Measurements from ENCODE around the gene HNRNPDL.

Gene HNRNPDL

GRCh38 chr4:82430193-82430963, at the start of gene HNRNPDL, which contains the start of gene ENOPH1 (continued):
- TF ChIP-seq, protein P1, sequence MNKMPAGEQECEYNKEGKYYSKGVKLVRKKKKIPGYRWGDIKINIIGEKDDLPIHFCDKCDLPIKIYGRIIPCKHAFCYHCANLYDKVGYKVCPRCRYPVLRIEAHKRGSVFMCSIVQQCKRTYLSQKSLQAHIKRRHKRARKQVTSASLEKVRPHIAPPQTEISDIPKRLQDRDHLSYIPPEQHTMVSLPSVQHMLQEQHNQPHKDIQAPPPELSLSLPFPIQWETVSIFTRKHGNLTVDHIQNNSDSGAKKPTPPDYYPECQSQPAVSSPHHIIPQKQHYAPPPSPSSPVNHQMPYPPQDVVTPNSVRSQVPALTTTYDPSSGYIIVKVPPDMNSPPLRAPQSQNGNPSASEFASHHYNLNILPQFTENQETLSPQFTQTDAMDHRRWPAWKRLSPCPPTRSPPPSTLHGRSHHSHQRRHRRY (tag by site-specific recombination; IDR thresholded peaks at IDR 0.05) = no peak
- TF ChIP-seq ZEB2 (tag by site-specific recombination; IDR thresholded peaks at IDR 0.05) (peak; percentile 84; the same call in 1 of the 2 replicates), ZNF701 (tag by site-specific recombination; IDR thresholded peaks at IDR 0.05) (no peak), KLF8 (tag by site-specific recombination; IDR thresholded peaks at IDR 0.05) (peak; percentile 66), ZNF600 (tag by site-specific recombination; IDR thresholded peaks at IDR 0.05) (peak; percentile 49; the same call in 1 of the 2 replicates), ZNF513 (tag by site-specific recombination; IDR thresholded peaks at IDR 0.05) (no peak), ZNF704 (tag by site-specific recombination; IDR thresholded peaks at IDR 0.05) (no peak), ZBTB8A (tag by site-specific recombination; IDR thresholded peaks at IDR 0.05) (peak; percentile 93), REPIN1 (tag by site-specific recombination; IDR thresholded peaks at IDR 0.05; ENCODE audit: low read depth) (0 out of 2 replicates have a peak, but pooled peaks have one; percentile 28), ZNF677 (tag by site-specific recombination; IDR thresholded peaks at IDR 0.05) (no peak), ZNF843 (tag by site-specific recombination; IDR thresholded peaks at IDR 0.05) (0 out of 2 replicates have a peak, but pooled peaks have one; percentile 18), ZBTB1 (tag by site-specific recombination; IDR thresholded peaks at IDR 0.05) (no peak), ZNF2 (tag by site-specific recombination; IDR thresholded peaks at IDR 0.05) (0 out of 2 replicates have a peak, but pooled peaks have one; percentile 63), KLF1 (tag by site-specific recombination; IDR thresholded peaks at IDR 0.05) (peak; percentile 30), ZNF302 (tag by site-specific recombination; IDR thresholded peaks at IDR 0.05; ENCODE audit: low read depth) (no peak), GLIS1 (tag by site-specific recombination; IDR thresholded peaks at IDR 0.05) (peak; percentile 23; the same call in 1 of the 2 replicates), ZNF121 (tag by site-specific recombination; IDR thresholded peaks at IDR 0.05) (peak; percentile 30; the same call in 1 of the 2 replicates), ZBTB7A (tag by site-specific recombination; IDR thresholded peaks at IDR 0.05; ENCODE audit: low read depth) (no peak), GLI4 (tag by site-specific recombination; IDR thresholded peaks at IDR 0.05) (no peak), ZFHX2 (tag by site-specific recombination; conservative IDR thresholded peaks at IDR 0.05) (peak; percentile 85), ZNF157 (tag by site-specific recombination; IDR thresholded peaks at IDR 0.05) (no peak), BCL11A (tag by site-specific recombination; IDR thresholded peaks at IDR 0.05; ENCODE audit: low read depth) (0 out of 2 replicates have a peak, but pooled peaks have one; percentile 44), ZNF155 (tag by site-specific recombination; IDR thresholded peaks at IDR 0.05) (no peak), ZNF626 (tag by site-specific recombination; IDR thresholded peaks at IDR 0.05) (no peak)
- TF ChIP-seq, protein P2, sequence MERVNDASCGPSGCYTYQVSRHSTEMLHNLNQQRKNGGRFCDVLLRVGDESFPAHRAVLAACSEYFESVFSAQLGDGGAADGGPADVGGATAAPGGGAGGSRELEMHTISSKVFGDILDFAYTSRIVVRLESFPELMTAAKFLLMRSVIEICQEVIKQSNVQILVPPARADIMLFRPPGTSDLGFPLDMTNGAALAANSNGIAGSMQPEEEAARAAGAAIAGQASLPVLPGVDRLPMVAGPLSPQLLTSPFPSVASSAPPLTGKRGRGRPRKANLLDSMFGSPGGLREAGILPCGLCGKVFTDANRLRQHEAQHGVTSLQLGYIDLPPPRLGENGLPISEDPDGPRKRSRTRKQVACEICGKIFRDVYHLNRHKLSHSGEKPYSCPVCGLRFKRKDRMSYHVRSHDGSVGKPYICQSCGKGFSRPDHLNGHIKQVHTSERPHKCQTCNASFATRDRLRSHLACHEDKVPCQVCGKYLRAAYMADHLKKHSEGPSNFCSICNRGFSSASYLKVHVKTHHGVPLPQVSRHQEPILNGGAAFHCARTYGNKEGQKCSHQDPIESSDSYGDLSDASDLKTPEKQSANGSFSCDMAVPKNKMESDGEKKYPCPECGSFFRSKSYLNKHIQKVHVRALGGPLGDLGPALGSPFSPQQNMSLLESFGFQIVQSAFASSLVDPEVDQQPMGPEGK (tag by site-specific recombination; IDR thresholded peaks at IDR 0.05) = peak; percentile 72
- TF ChIP-seq, protein P3, sequence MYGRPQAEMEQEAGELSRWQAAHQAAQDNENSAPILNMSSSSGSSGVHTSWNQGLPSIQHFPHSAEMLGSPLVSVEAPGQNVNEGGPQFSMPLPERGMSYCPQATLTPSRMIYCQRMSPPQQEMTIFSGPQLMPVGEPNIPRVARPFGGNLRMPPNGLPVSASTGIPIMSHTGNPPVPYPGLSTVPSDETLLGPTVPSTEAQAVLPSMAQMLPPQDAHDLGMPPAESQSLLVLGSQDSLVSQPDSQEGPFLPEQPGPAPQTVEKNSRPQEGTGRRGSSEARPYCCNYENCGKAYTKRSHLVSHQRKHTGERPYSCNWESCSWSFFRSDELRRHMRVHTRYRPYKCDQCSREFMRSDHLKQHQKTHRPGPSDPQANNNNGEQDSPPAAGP (tag by site-specific recombination; IDR thresholded peaks at IDR 0.05) = no peak; the same call in 1 of the 2 replicates
- TF ChIP-seq, protein P4, sequence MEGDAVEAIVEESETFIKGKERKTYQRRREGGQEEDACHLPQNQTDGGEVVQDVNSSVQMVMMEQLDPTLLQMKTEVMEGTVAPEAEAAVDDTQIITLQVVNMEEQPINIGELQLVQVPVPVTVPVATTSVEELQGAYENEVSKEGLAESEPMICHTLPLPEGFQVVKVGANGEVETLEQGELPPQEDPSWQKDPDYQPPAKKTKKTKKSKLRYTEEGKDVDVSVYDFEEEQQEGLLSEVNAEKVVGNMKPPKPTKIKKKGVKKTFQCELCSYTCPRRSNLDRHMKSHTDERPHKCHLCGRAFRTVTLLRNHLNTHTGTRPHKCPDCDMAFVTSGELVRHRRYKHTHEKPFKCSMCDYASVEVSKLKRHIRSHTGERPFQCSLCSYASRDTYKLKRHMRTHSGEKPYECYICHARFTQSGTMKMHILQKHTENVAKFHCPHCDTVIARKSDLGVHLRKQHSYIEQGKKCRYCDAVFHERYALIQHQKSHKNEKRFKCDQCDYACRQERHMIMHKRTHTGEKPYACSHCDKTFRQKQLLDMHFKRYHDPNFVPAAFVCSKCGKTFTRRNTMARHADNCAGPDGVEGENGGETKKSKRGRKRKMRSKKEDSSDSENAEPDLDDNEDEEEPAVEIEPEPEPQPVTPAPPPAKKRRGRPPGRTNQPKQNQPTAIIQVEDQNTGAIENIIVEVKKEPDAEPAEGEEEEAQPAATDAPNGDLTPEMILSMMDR (tag by site-specific recombination; IDR thresholded peaks at IDR 0.05) = no peak

Measured in HEK293 (cell line).